HG02610 (cell line): ENCODE data around the gene CROT.
A peak's percentile ranks its signal among the peaks of the same experiment; 100 is the strongest.

Source experiments
- ATAC-seq: cut with Tn5 transposase; IDR thresholded peaks from one replicate; pipeline ENCODE4 v1.9.1; 2021; ENCODE audit warnings: mild to moderate bottlenecking, moderate library complexity; ENCODE audit not compliant: unreplicated experiment

The CROT gene

DNA sequence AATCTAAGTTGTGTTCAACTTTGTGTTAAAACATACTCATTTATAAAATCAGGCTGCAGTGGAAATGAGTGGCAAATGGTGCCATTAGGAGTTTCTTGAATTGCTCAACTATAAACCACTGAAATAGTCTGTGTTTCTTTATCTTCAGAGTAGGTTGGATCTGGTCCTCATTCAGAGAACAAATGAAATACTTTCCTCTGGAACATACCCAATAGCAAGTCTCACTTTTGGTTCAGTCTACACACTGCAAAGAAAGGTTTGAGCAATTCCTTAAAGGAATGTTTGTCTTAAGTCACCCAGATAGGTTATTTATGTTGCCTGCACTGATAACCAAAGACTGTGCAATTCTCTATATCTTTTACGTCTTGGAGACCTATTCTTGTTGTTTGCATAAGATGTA lies 67.6 kb downstream of the CROT start:
- no peak for ATAC-seq

DNA sequence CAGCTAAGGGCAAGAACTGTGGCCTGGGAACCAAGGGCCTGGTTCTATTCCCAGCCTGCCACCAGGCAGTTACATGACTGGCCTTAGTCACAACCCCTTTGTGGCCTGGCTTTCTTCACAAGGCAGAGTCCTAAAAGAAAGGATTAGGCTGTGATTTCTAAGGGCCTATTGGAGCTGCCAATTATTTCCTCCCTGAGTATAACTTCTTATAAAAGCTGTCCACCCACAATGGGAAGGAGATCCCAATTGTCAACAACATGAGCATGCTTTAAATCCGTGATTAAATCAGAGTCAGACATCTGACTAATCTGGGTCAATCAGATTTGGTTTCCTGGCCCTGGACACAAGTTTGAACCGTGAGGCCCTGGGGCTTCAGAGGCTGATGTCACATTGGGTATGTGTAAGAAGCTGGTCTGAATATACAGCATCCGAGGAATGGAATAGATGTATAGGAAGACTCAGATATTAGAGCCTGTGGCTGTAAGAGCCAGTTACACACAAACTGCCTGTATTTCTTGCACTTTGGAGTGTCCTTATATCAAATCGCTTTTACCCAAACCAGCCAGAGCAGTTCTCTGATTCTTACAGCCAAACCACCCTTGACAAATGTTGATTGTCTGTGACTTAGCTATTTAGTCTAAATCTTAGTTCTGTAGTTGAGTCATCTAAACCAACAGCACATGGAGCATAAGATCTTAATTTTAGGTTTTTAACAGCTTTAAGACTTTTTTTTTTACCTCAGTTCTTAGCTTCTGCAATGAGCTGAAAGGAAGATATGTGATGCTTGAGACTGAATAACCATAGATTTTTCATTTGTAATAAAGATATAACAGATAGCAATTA lies 68.7 kb downstream of the CROT start:
- no peak for ATAC-seq

DNA sequence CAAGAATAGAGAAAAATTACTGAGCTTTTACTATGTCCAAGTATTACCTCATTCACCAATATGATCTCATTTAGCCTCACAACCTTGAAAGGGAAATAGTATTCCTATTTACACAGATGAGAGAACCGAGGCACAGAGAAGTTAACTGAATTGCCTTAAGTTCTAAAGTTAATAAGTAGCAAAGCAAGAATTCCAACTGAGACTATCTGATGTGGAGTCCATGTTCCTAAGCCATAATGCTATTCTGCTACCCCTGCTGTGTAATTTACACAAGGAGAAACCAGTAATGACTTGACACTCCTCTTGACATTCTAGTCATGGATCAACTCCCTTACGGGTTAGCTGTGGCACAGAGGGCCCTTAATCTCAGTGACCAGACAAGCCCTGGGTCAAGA lies 69.3 kb downstream of the CROT start:
- no peak for ATAC-seq

DNA sequence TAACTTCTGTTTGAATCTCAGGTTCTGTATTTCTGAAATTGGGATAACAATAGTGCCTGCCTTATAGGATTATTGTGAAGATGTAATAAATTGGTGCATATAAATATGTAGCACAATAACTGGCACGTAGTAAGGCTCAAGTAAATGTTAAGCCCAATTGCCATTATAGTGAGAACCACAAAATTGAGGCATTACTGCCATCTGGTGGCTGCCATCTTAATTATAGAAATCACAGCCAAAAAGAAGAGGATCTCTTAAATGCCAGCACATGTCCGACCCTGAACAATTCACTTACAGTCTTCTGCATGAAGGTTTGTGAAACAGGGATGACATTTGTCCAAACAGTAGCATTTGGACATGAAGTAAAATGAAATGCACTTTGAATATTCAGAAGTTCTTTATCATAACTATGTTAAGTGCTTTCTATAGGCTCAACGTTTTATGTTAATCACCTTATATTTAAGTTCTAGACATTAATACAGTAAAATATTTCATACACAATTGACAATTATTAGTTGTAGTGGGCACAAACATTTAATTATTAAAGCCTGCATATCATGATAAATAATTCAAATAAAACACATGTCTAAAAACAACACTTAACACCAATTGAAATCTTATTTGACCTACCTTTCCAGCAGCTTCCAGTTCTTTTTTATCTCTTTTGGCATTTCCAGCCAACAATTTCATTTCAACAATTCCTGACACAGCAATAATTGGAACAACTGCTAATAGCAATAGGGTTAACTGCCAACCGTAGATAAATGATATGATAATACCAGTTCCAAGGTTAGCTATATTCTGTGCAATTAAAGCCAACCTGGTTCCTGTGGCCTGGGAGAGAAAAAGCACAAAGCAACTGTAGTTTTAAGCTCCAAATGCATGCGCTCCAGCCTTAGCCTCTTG lies 71.5 kb downstream of the CROT start:
- ATAC-seq = peak; percentile 72

DNA sequence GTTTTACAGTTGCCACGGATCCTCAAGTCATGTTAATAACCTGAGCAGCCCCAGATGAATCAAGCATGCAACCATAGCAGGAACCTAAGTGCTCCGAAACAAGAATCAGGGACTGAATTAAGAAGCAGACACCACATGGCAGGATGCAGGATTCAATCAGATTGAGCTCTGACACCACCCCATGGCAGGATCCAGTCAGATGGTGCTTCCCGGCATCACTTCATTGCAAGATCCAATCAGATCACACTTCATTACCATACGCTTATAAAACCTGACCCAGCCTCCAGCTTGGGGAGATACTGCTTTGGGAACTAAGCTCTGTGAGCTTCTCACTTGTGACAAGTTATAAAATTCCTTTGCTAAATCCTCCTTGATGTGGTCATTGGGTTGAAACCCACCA lies 74.7 kb downstream of the CROT start:
- ATAC-seq = no peak

DNA sequence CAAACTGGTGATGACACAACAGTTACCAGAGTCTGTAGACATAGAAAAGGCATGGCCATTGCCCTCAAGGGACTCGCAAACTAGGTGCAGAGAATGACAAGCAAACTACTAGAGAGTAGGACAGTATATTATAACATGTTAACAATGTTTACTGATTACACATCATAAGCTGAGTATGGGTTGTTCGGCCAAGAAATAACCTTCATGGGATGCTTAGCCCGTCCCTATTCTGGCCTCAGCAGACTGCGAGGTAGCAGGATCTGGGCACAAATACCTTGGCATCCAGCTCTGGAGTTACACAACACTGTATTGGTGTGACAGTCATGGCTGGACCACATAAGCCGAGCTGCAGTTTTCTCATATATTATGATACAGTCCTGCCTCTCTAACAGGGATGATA lies 78.6 kb downstream of the CROT start:
- no peak for ATAC-seq

DNA sequence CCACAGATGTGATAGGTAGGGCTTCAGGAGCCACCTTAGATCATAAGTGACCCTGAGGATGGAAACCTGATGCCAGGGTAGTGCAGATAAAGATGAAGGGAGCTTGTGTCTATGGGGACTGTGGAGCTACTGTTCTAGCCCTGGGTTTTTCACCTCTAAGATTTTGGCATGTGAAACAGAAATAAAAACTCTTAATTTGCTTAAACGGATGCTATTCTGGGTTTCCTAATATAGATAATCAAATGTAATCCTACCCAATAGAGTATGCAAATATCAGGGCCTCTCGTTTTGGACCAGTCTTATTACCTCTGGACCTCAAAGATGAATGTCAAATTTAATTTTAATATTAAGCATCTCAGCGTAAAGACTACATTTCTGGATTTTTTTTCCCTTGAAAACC lies 80.7 kb downstream of the CROT start:
- peak; percentile 49 for ATAC-seq

DNA sequence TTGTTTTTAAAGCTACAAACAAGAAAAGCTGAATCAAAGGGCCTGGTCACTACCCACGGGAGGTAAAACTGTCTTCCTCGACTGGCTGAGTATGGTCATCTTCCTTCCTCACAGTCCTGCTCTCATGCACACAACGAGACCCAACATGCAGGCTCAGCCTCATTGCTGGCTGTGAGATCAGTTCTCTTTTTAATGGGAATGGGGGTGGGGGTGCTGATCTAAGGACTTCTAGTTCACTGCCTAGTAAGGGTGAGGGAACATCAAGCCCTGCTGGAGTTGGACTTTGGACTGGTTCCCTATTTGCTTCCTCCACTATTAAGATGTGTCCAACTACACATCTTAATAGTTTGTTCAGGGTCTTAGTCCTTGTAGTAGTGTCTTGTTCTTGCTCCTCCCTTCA lies 81.8 kb downstream of the CROT start:
- no peak for ATAC-seq

DNA sequence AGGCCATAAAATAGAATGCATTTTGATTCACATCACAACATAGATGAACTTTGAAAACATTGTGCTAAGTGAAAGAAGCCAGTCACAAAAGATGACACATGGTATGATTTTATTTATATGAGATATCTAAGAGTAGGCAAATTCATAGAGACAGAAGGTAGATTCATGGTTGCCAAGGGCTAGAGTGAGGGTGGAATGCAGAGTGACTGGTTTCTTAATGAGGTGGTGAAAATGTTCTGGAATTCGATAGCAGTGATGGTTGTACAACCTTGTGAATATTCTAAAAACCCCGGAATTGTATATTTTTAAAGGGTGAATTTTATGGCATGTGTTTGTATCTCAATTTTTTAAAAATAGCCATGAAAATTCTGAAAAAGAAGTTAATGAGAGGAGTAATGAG lies 87.1 kb downstream of the CROT start:
- no peak for ATAC-seq

DNA sequence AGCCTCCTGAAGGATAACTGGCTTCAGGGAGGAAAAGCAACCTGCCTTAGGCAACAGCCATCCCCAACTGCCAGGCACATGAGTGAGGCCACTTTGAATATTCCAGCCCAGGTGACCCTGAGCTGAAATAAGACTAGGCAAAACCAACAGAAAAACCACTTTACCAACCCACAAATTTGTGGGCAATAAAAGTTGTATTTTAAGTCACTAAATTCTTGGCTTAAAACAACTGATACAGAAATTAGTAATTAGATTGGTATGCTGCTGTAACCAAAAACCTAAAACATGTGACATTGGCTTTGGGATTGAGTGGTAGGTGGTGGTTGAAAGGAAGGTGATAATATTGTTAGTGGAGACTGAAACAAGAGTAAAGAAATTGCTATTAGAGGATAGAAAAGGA lies 90.1 kb downstream of the CROT start:
- peak; percentile 64 for ATAC-seq

DNA sequence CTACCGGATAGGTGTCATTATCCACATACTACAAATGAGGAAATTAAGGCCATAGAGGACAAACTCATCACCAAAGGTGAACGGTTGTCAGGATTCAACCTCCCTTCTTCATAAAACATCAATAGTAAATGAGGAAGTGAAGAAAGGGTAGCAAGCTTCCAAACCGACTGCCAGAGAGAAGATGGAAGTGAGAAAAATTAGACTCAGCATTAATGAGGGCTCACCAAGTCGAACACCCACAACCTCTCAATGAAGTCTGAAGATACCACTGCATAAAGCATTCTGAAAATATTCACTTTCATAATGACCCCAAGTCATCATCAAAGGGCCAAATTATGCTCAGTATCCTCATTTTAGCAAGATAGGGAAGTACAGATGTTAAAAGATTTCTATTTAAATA lies 100.4 kb downstream of the CROT start:
- ATAC-seq = peak; percentile 95

DNA sequence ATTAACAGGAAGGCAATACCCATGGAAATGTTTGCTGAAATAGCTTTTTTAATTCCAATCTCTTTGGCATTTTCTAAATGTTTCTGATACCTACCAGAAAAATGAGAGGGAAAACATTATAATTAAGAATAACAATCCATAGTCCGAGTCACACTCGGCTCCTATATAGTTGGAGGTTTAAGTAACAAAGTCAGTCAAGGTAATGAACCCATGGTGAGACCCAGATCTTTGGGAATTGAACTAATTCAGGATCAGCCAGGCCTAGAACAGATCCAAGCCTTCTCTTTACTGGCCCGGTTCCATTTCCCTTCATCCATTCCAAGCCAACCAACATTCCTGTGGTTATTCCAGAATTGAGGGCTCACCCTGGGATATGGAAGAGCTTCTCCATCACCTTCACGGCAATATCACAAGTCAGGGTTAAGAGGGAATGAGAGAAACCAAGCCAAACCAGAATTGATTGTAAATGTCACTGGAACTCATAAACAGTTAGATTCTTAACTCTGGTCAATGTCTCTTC lies 101.7 kb downstream of the CROT start:
- no peak for ATAC-seq

DNA sequence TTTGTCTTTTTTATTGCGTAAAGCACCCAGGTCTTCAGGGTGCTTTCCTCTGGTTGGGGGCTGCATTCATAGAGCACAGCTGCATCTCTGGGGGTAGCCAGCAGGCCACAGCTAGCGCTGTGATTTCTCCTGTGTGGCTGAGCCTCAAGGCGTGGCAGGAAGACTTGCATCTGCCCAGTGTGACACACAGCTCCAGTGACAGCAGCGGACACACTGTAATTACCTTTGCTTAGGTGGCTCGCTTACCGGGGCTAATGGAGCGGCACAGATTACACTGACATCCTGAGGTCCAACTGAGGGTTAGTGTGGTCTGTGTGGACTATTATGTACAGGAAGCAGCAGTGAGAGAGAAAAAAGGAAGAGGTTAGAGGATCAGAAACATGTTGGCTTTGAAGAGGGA lies 102.9 kb downstream of the CROT start:
- ATAC-seq = no peak
